Liver (tissue), 3 donors: Measurements from ENCODE around the gene GTPBP3.

Source experiments
- EGR1 ChIP-seq, 2 donors: IDR thresholded peaks; 2 replicates each; pipeline ENCODE4 v1.6.1; 2016 to 2018; ENCODE audit warnings: antibody characterized with exemption in 2 of 2, low read depth in 2 of 2
- FOXA1 ChIP-seq: IDR thresholded peaks from 2 replicates; pipeline ENCODE4 v1.6.1; 2016; ENCODE audit warnings: antibody characterized with exemption
- FOXA2 ChIP-seq: IDR thresholded peaks from 2 replicates; pipeline ENCODE4 v1.6.1; 2016; ENCODE audit warnings: antibody characterized with exemption
- GABPA ChIP-seq, 2 donors: IDR thresholded peaks in 1 of 2; conservative IDR thresholded peaks in 1 of 2; 2 replicates each; pipeline ENCODE4 v1.6.1; 2016; ENCODE audit warnings: antibody characterized with exemption in 2 of 2, mild to moderate bottlenecking in 1 of 2, moderate library complexity in 1 of 2
- JUND ChIP-seq, 2 donors: IDR thresholded peaks; 2 replicates each; pipeline ENCODE4 v1.6.1; 2016; ENCODE audit warnings: antibody characterized with exemption in 2 of 2
- TAF1 ChIP-seq: conservative IDR thresholded peaks from 2 replicates; pipeline ENCODE4 v1.6.1; 2016; ENCODE audit warnings: antibody characterized with exemption, mild to moderate bottlenecking
- YY1 ChIP-seq: IDR thresholded peaks from 2 replicates; pipeline ENCODE4 v1.6.1; 2016; ENCODE audit warnings: antibody characterized with exemption, mild to moderate bottlenecking
- TF ChIP-seq, protein P1 (sequence below): fragments of 150-350 bp; IDR thresholded peaks from 2 replicates; pipeline ENCODE4 v1.5.1; 2017; ENCODE audit warnings: improper control_type of control experiment, low read depth, low read length; ENCODE audit not compliant: missing input control
- TF ChIP-seq, protein P2 (sequence below): IDR thresholded peaks from 2 replicates; pipeline ENCODE4 v1.6.1; 2016; ENCODE audit warnings: antibody characterized with exemption
- donor health status: healthy.
- donor health status: healthy.

DNA sequence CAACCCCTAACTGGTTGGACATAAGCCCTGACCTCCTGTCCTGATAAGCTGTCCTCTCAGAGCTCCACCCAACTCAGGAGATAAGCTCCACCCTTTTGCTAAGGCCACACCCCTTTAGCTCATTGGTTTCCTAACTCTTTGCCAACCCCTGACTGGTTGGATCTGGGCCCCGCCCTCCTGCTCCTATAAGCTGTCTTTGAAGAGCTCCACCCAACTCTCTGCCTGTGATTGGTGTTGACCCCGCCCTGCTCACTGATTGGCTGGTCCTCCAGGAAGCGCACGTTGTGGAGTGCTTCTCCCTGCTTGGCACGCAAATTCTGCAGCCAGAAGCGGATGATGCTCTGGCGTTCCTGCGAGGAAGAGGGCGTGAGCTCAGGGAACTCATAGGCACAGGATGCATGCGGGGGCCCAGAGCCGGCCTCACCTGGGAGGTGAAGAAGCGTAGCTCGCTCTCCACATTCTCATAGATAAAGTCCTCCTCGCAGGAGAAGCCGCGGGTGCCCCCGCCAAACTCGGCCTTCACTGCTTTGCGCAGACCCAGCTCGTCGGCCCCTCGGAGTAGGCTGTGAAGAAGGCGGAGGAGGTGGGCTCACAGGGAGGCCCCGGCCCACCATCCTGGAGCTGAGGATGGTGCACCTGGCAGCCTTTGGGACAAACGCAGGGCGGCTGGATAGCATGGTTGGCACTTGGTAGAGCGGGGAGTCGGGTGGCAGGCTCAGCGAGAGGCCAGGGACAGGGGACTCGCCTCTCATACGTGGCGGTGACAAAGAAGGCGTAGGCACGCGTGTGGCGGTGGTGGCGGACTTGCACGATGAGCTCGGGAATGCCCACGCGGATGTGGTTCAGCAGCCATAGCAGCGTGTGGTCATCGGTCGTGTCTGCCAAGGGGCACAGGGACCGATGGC is 4.4 kb upstream of the GTPBP3 start:
- TF ChIP-seq, protein P1, sequence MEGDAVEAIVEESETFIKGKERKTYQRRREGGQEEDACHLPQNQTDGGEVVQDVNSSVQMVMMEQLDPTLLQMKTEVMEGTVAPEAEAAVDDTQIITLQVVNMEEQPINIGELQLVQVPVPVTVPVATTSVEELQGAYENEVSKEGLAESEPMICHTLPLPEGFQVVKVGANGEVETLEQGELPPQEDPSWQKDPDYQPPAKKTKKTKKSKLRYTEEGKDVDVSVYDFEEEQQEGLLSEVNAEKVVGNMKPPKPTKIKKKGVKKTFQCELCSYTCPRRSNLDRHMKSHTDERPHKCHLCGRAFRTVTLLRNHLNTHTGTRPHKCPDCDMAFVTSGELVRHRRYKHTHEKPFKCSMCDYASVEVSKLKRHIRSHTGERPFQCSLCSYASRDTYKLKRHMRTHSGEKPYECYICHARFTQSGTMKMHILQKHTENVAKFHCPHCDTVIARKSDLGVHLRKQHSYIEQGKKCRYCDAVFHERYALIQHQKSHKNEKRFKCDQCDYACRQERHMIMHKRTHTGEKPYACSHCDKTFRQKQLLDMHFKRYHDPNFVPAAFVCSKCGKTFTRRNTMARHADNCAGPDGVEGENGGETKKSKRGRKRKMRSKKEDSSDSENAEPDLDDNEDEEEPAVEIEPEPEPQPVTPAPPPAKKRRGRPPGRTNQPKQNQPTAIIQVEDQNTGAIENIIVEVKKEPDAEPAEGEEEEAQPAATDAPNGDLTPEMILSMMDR = no peak
- TF ChIP-seq FOXA1 = no peak
- TF ChIP-seq GABPA (IDR thresholded peaks at IDR 0.05 in 1 of 2, conservative IDR thresholded peaks at IDR 0.05 in 1 of 2) = no peak
- TF ChIP-seq EGR1 (IDR thresholded peaks at IDR 0.05; ENCODE audit: low read depth in 2 of 2) = no peak
- TF ChIP-seq, protein P2, sequence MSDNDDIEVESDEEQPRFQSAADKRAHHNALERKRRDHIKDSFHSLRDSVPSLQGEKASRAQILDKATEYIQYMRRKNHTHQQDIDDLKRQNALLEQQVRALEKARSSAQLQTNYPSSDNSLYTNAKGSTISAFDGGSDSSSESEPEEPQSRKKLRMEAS = no peak
- no peak for TF ChIP-seq FOXA2
- no peak for TF ChIP-seq TAF1
- TF ChIP-seq JUND (IDR thresholded peaks at IDR 0.05) = no peak
- no peak for TF ChIP-seq YY1
